HCT116 (cell line): ENCODE measurements around the gene SHISA6. TPM values are rescaled to one million over a fixed set of nuclear protein-coding genes. Genes with fewer than 3 reads are reported as not detected.

Experiments used
- ATAC-seq: fragments of 200-7000 bp; cut with Tn5 transposase; 2 replicates; pipeline ENCODE4 v1.9.1; 2020; ENCODE audit warnings: mild to moderate bottlenecking, moderate library complexity
- BruUV-seq: library from RNA; stranded (reverse); fragments of 400-500 nt; replicated peaks from 2 replicates; lab custom pipeline; 2021; lab: Mats Ljungman, UMichigan
- CTCF ChIA-PET: fragments of 300-600 bp; sonication (Branson Sonifier 250); formaldehyde crosslinking; loops from one replicate; lab custom pipeline; 2021; ENCODE audit warnings: antibody characterized with exemption; lab: Charles Lee
- POLR2A ChIA-PET: fragments of 300-600, 350-600 bp; sonication (Branson Sonifier 250); formaldehyde crosslinking; loops from one replicate; lab custom pipeline; 2021; ENCODE audit warnings: antibody characterized with exemption; lab: Charles Lee
- RAD21 ChIA-PET, 2 experiments: fragments of 300-600 bp; sonication (Branson Sonifier 250); formaldehyde crosslinking; loops; one replicate each; lab custom pipeline; 2023; ENCODE audit warnings: low total read pairs in 2 of 2; ENCODE audit not compliant: uncharacterized antibody in 2 of 2, unreplicated experiment in 2 of 2, low non-redundant PET in 1 of 2; lab: Charles Lee
- DNase-seq: peaks from one replicate; pipeline ENCODE4 v3.0.0-alpha.2; 2010; ENCODE audit warnings: low read depth, low spot score
- H2AFZ ChIP-seq: fragments of 200-600 bp; shearing (Covaris generic), sonication (generic); 2 replicates; pipeline ENCODE4 v1.6.1; 2017; ENCODE audit warnings: low read depth, mixed run types, mixed read lengths, antibody characterized with exemption, low read length; ENCODE audit not compliant: poor library complexity, severe bottlenecking
- H3K27ac ChIP-seq: 2 replicates; pipeline ENCODE4 v1.5.1; 2012; ENCODE audit warnings: low read depth, low read length
- H3K27me3 ChIP-seq: fragments of 200-600 bp; sonication (generic); 2 replicates; pipeline ENCODE4 v1.6.1; 2016; ENCODE audit warnings: mixed run types, low read length, mixed read lengths; ENCODE audit not compliant: insufficient read depth
- H3K36me3 ChIP-seq, 2 experiments: fragments of 200-500 bp in 1 of 2; fragments of 200-600 bp in 1 of 2; sonication (Bioruptor generic) in 1 of 2; sonication (generic) in 1 of 2; 2 replicates each; pipeline versions ENCODE4 v1.5.1 to v1.6.1; 2014 to 2016; ENCODE audit warnings: low read length in 2 of 2, inconsistent platforms in 1 of 2, mixed read lengths in 1 of 2, mixed run types in 1 of 2; ENCODE audit not compliant: insufficient read depth in 2 of 2, control insufficient read depth in 1 of 2
- H3K4me1 ChIP-seq, 2 experiments: fragments of 200-600 bp in 1 of 2; sonication (generic) in 1 of 2; 2 replicates each; pipeline versions ENCODE4 v1.5.1 to v1.6.1; 2012 to 2017; ENCODE audit warnings: low read length in 2 of 2, inconsistent platforms in 1 of 2, mild to moderate bottlenecking in 1 of 2, mixed read lengths in 1 of 2, mixed run types in 1 of 2, moderate library complexity in 1 of 2; ENCODE audit not compliant: insufficient read depth in 2 of 2, control insufficient read depth in 1 of 2
- H3K4me2 ChIP-seq: fragments of 200-600 bp; sonication (generic); 2 replicates; pipeline ENCODE4 v1.6.1; 2017; ENCODE audit warnings: mixed run types, low read length, mixed read lengths
- H3K4me3 ChIP-seq, 2 experiments: fragments of 200-600 bp in 1 of 2; sonication (generic) in 1 of 2; replicated peaks in 1 of 2; 2 replicates each; pipeline ENCODE4 v1.5.1; 2011 to 2016; ENCODE audit warnings: low read length in 2 of 2, control low read depth in 1 of 2, low read depth in 1 of 2, mild to moderate bottlenecking in 1 of 2, mixed read lengths in 1 of 2, mixed run types in 1 of 2
- H3K79me2 ChIP-seq: fragments of 200-600 bp; sonication (generic); 2 replicates; pipeline ENCODE4 v1.6.1; 2017; ENCODE audit warnings: mild to moderate bottlenecking, mixed run types, low read length, moderate library complexity, mixed read lengths; ENCODE audit not compliant: insufficient read depth
- H3K9ac ChIP-seq: fragments of 200-600 bp; sonication (generic); 2 replicates; pipeline ENCODE4 v1.6.1; 2016; ENCODE audit warnings: low read length, mixed read lengths
- H3K9me2 ChIP-seq: fragments of 200-600 bp; sonication (generic), shearing (Covaris generic); 2 replicates; pipeline ENCODE4 v1.6.1; 2017; ENCODE audit warnings: mixed run types, mild to moderate bottlenecking, moderate library complexity; ENCODE audit not compliant: insufficient read depth
- H3K9me3 ChIP-seq, 2 experiments: fragments of 200-500 bp in 1 of 2; fragments of 200-600 bp in 1 of 2; sonication (Bioruptor generic) in 1 of 2; sonication (generic) in 1 of 2; 2 replicates each; pipeline ENCODE4 v1.6.1; 2014 to 2017; ENCODE audit warnings: low read length in 2 of 2, mixed read lengths in 2 of 2, inconsistent platforms in 1 of 2, low read depth in 1 of 2, mild to moderate bottlenecking in 1 of 2, mixed run types in 1 of 2, moderate library complexity in 1 of 2; ENCODE audit not compliant: control insufficient read depth in 1 of 2, insufficient read depth in 1 of 2
- H4K20me1 ChIP-seq: fragments of 200-600 bp; sonication (generic), shearing (Covaris generic); 2 replicates; pipeline ENCODE4 v1.6.1; 2017; ENCODE audit warnings: mixed run types, mild to moderate bottlenecking, moderate library complexity; ENCODE audit not compliant: insufficient read depth
- CBX3 ChIP-seq: IDR thresholded peaks from 2 replicates; pipeline ENCODE4 v1.6.1; 2012; ENCODE audit warnings: low read depth
- CEBPB ChIP-seq: IDR thresholded peaks from 2 replicates; pipeline ENCODE4 v1.6.1; 2012; ENCODE audit warnings: low read depth
- CTCF ChIP-seq, 3 experiments: fragments of 200-600 bp in 1 of 3; sonication (generic) in 1 of 3; IDR thresholded peaks in 2 of 3; conservative IDR thresholded peaks in 1 of 3; 2 replicates each; pipeline ENCODE4 v1.5.1; 2012 to 2017; ENCODE audit warnings: low read depth in 2 of 3, low read length in 2 of 3, antibody characterized with exemption in 1 of 3, borderline replicate concordance in 1 of 3, control low read depth in 1 of 3, mild to moderate bottlenecking in 1 of 3, mixed read lengths in 1 of 3, mixed run types in 1 of 3, moderate library complexity in 1 of 3; ENCODE audit not compliant: insufficient read depth in 1 of 3
- EGR1 ChIP-seq: IDR thresholded peaks from 2 replicates; pipeline ENCODE4 v1.6.1; 2012; ENCODE audit warnings: low read depth
- EZH2 ChIP-seq: fragments of 200-600 bp; sonication (generic); IDR thresholded peaks from 2 replicates; pipeline ENCODE4 v1.6.1; 2017; ENCODE audit warnings: antibody characterized with exemption, mixed run types
- EZH2phosphoT487 ChIP-seq: fragments of 200-600 bp; IDR thresholded peaks from 2 replicates; pipeline ENCODE4 v1.6.1; 2018; ENCODE audit warnings: antibody characterized with exemption, borderline replicate concordance
- JUND ChIP-seq: IDR thresholded peaks from 2 replicates; pipeline ENCODE4 v1.6.1; 2012
- POLR2A ChIP-seq: IDR thresholded peaks from 2 replicates; pipeline ENCODE4 v1.7.0; 2011; ENCODE audit warnings: borderline replicate concordance; ENCODE audit not compliant: insufficient read depth, insufficient read length; ENCODE audit errors: extremely low read depth
- POLR2AphosphoS5 ChIP-seq: IDR thresholded peaks from 2 replicates; pipeline ENCODE4 v1.6.1; 2011; ENCODE audit warnings: mild to moderate bottlenecking, low read depth, low read length, moderate library complexity
- RAD21 ChIP-seq: IDR thresholded peaks from 2 replicates; pipeline ENCODE4 v1.6.1; 2012; ENCODE audit warnings: low read depth, mild to moderate bottlenecking
- REST ChIP-seq: IDR thresholded peaks from 2 replicates; pipeline ENCODE4 v1.6.1; 2012; ENCODE audit warnings: low read depth
- SIN3A ChIP-seq: IDR thresholded peaks from 2 replicates; pipeline ENCODE4 v1.6.1; 2012; ENCODE audit warnings: low read depth
- SP1 ChIP-seq: IDR thresholded peaks from 2 replicates; pipeline ENCODE4 v1.6.1; 2012; ENCODE audit warnings: low read depth
- SRF ChIP-seq: IDR thresholded peaks from 2 replicates; pipeline ENCODE4 v1.6.1; 2012; ENCODE audit warnings: low read depth
- TCF7L2 ChIP-seq: IDR thresholded peaks from 2 replicates; pipeline ENCODE4 v1.7.0; 2011; ENCODE audit warnings: borderline replicate concordance, inconsistent platforms; ENCODE audit not compliant: insufficient read depth, insufficient read length; ENCODE audit errors: extremely low read depth
- YY1 ChIP-seq: IDR thresholded peaks from 2 replicates; pipeline ENCODE4 v1.6.1; 2011; ENCODE audit warnings: low read length, low read depth, moderate library complexity, mild to moderate bottlenecking; ENCODE audit not compliant: insufficient replicate concordance; ENCODE audit errors: extremely low read depth
- ZBTB33 ChIP-seq: IDR thresholded peaks from 2 replicates; pipeline ENCODE4 v1.6.1; 2011; ENCODE audit warnings: mild to moderate bottlenecking, low read length, moderate library complexity; ENCODE audit not compliant: insufficient replicate concordance; ENCODE audit errors: extremely low read depth
- ZFX ChIP-seq: fragments of 450-650 bp; IDR thresholded peaks from 2 replicates; pipeline ENCODE4 v1.6.1; 2017
- intact Hi-C: fragments of 100-400 bp; cut with micrococcal nuclease; formaldehyde crosslinking; loops from 2 replicates; pipeline ENCODE4 v1.10.0; 2022
- total RNA-seq: library from RNA; stranded (reverse); gene quantifications from one replicate; pipeline ENCODE4 v1.2.1, GENCODE V29; 2021; ENCODE audit not compliant: unreplicated experiment

SHISA6 gene
- total RNA-seq, 1 experiment from 2014 or later, result not detected

GRCh38 chr17:11294826-11295225 is 53.8 kb downstream of the SHISA6 start:
- TF ChIP-seq YY1 (no peak), EZH2 (no peak), TCF7L2 (no peak), POLR2A (no peak), CBX3 (no peak), REST (no peak), CEBPB (no peak), EZH2phosphoT487 (no peak), SRF (no peak), RAD21 (no peak), SP1 (no peak), POLR2AphosphoS5 (no peak), EGR1 (no peak), CTCF (IDR thresholded peaks at IDR 0.05 in 2 of 3, conservative IDR thresholded peaks at IDR 0.05 in 1 of 3; ENCODE audit: borderline replicate concordance in 1 of 3, insufficient read depth in 1 of 3, low read depth in 2 of 3, low read length in 2 of 3) (no peak), JUND (no peak), ZFX (no peak), SIN3A (no peak), ZBTB33 (no peak)

More at GRCh38 chr17:11294826-11295225, 53.8 kb downstream of the SHISA6 start:
- intact Hi-C loops, result loop anchor here (5.0 kb wide), 1 partner anchor 418 kb away; no protein-coding TSS in a partner anchor
- BruUV-seq, result no TSS peak
- Histone ChIP-seq H3K4me3 (no peak overlapping the region), H3K4me2 (no peak overlapping the region), H3K36me3 (no peaks in the 10 kb centered on the region), H3K27me3 (no peaks in the 10 kb centered on the region), H4K20me1 (no peaks in the 10 kb centered on the region), H3K4me1 (no peaks in the 10 kb centered on the region), H3K27ac (no peak overlapping the region), H3K79me2 (no peaks in the 10 kb centered on the region), H3K9me2 (no peaks in the 10 kb centered on the region), H3K9ac (no peak overlapping the region), H2AFZ (no peak overlapping the region), H3K9me3 (peaks cover 0 to 20% of the 10 kb centered on the region in 2 experiments; a peak in 2 of 4 replicates)
- DNase-seq, result no peak
- ATAC-seq, result no peak
- ChIA-PET POLR2A (no interaction called here), CTCF (no interaction called here), RAD21 (no interaction called here)
